Suppressor macrophage treated with lipopolysaccharide for 1 hour (primary cell): ENCODE results near the gene CSH1.
"Not testable (repeated sequence)": the region's sequence is repeated elsewhere in the genome, so short reads cannot be mapped to it uniquely, and the experiment has no call there.

ENCODE experiments used
- DNase-seq, 3 donors: peaks; one replicate each; pipeline ENCODE4 v3.0.0-alpha.2; 2020 to 2022

CSH1 gene

DNA sequence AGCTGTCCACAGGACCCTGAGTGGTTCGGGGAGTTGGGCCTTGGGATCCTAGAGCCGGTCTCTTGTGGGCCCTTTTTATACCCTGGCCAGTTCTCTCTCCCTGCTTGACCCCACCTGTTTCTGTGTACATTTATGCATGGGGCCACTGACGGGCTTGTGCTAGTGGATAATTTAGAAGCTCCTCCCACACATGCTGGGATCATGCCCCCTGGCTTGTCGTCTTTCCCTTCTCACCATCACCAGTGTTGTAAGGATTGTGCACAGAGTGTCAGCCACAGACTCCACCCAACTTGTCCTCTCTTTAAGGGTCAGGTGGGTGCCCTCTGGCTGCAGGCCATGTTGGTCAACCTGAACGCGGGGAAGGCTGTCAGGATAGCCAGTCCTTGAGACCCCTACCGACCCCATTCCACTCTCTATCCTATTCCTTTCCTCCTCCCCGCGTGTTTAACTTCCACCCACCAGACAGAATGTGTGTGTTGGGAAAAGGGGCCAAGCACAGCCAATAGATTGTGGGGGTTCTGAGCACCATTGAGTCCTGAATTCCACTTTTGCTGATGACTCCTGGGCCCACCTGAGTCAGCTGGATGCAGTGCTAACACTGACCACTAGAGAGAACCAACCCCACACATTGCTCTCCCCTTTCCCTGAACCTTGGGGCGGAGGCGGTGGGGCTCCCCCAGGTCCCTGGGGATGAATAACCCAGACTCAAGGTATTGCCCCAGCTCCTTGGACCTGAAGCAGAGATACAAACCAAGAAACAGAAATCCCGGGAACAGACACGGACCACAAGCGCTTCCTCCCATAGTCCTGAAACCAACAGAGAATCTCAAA lies at the start of gene CSH1:
TSS of gene CSH1 (minus strand) at position 51 of the 831 bp plus-strand sequence. CDS start 63 bp downstream, outside the sequence.
- not testable (repeated sequence) for DNase-seq

DNA sequence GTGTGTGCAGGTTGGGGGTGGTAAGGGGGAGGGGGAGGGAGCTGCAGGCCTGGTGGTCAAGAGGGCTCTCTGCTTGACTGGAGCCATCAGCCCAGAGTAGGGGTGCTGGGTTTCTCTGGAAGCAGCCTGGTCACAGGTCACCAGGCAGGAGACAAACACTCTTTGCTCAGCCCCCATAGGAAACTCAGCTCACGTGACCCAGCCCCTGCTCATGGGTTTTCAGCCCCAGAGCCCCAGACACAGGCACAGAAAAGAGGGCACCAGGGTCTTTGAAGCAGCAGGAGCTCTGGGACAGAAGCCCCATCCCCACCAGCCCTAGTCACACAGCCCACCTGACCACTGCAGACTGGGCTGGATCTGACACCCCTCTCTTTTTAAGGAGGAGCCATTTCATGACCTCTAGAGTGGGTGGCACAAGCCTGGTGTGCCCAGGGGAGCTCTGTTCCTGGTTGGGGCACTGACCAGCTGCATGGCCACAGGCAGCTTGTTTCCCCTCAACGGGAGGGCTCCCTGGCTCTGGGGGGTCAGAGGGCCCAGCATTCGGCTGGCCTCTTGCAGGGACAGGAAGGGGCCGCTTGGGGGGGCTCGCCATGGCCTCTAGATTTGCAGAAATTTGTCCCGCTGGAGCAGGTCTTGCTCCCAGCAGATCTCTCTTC lies 49.5 kb upstream of the CSH1 start:
- no peak for DNase-seq

DNA sequence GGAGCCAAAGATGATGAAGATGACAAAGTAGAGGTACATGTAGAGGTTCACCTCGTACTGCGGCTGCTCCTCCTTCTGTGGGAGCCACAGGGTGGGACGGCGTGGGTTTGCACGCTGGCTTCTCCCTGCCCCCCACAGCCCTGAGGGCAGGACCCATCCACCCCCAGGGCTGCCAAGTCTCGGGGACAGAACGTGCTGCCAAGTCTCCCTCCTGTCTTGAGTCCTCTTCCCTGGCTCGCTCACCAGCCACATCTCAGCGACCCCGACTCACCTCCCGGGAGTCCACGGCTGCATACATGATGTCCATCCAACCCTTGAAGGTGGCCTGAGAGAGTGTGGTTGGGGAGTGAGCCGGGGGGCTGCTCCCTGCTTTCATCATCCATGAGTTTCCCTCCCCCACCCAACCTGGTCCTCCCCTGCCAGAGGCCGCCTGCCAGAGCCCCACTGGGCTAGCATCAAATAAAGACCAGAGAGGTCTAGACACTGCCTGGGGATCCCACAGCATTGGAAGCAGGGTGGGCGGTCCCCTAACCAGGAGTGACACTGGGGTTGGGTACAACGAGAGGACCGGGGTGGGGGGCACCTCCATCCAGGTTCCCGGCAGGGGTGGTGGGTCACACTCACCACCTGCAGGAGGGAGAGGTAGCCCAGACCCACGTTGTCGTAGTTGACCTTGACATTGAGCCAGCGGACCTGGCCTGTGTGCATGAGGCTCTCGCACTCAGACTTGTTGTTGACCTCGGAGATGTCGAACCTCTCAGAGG lies 48.5 kb upstream of the CSH1 start:
- no peak for DNase-seq

- no peak for DNase-seq
Observed at GRCh38 chr17:63943745-63944144, 47.4 kb upstream of the CSH1 start.

DNA sequence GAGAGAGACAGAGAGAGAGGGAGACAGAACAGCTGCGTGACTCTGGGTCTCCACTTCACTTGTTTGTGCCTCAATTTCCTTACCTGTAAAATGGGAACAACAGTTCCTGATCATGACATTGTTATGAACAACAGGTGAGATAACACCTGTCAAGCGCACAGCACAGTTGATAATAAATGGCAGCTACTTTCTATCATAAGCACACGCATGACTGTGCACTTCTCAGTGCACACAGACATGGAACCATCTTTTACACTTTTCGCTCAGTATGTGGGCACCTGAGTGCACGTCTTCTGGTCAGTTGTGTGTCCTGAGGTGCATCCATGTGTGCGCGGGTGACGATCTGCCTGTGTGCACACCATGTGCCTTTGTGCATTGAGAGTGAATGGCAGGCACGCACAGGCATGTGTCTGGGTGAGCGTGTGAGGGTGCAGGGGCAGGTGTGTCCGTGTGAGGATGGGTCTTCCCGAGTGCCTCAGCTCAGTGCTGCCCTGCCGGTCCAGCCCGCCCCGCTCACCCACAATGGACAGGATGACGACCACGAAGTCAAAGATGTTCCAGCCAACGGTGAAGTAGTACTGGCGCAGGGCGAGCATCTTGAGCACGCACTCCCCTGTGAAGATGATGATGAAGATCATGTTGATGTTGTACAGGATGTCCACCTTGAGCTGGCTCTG lies 46.1 kb upstream of the CSH1 start:
- DNase-seq, result no peak

DNA sequence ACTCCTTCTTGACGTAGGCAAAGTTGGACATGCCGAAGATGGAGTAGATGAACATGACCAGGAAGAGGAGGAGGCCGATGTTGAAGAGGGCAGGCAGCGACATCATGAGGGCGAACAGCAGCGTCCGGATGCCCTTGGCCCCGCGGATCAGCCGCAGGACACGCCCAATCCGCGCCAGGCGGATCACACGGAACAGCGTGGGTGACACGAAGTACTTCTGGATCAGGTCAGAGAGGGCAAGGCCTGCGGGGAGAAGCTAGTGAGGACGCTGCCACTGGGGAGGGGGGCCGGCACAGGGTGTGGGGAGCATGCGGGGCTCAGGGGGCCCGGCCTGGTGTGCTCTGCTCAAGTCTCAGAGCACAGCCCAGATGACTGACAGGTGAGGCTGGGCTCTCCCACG lies 45.4 kb upstream of the CSH1 start:
- DNase-seq, result no peak

DNA sequence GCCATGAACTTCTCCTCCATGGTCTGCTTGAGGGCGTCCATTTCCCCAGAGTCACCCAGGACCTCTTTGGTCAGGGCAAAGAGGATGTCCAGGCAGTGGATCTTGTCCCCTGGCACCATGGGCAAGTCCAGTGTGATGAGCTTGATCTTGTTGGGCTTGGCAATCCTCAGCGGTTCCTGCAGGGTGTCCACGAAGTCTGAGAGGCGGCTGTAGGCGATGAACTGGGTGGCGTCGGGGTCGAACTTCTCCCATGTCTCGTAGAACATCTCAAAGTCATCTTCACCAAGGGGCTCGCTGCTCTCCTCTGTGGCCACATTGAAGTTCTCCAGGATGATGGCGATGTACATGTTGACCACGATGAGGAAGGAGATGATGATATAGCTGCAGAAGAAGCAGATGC lies 44.8 kb upstream of the CSH1 start:
- no peak for DNase-seq

- no peak for DNase-seq
Observed at GRCh38 chr17:63940584-63940983, 44.2 kb upstream of the CSH1 start.

DNA sequence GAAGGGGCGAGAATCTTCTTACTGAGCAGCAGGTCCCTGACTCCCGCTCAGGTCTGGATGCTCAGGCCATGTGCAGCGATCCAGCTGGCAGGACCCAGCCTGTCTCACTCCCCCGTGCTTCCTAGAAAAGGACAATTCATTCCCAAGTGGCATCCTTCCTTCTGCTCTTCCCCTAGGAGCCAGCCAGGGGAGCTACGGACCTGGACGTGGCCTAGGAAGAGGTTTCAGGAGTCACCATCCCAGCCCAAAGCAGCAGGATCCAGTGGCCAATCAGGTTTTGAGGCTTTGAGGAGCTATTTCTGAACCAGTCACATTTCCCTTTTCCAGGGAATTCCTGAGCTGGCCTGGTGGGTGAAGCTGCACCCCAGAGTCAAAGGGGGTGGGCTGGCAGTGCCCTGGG lies 43.5 kb upstream of the CSH1 start:
- no peak for DNase-seq

- no peak for DNase-seq
Observed at GRCh38 chr17:63939401-63939800, 43.0 kb upstream of the CSH1 start.

- DNase-seq, result no peak
Observed at GRCh38 chr17:63937920-63938319, 41.5 kb upstream of the CSH1 start.

GRCh38 chr17:63937319-63937718 lies 40.9 kb upstream of the CSH1 start:
- DNase-seq, result no peak

DNA sequence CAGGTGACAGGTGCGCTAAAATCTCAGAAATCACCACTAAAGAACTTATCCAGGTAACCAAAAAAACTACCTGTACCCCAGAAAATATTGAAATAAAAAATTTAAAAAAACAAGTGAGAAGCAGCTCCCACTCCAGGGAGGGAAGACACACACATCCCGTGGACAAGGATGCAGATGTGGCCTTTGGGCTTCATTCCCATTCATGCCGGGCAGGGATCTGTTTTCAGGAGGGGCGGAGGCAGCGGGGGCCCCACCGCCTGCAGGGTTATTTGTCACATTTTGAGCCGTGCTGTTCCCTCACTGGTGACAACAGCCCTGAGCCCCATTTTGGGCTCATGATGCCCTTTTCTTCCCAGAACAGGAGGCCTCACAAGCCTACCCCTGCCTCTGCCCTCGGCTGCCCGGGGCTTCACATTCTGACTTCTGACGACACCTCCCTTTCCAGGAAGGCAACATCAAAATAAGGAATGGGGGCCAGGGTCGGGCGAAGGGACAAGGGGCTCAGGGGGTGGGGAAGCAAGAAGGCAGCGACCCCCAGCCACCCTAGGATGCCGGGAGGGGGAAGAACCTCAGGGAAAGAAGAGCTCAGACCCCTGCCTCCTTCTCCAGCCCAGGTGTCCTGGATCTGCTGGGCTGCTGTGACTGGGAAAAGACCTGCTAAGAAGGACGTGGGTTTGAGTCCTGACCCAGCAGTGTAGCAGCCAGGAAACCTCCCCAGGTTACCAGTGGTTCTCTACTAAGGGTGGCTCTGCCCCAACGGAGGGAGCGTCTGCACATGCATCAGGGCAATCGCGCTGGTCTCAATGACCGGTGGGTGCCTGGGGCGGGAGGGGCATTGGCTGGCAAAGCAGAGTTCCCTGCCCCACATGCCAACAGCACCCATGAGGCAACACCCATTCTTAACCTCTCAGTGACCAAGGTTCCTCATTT lies 38.1 kb upstream of the CSH1 start:
- peak in 1 of 3 donors; percentile 38 for DNase-seq

DNA sequence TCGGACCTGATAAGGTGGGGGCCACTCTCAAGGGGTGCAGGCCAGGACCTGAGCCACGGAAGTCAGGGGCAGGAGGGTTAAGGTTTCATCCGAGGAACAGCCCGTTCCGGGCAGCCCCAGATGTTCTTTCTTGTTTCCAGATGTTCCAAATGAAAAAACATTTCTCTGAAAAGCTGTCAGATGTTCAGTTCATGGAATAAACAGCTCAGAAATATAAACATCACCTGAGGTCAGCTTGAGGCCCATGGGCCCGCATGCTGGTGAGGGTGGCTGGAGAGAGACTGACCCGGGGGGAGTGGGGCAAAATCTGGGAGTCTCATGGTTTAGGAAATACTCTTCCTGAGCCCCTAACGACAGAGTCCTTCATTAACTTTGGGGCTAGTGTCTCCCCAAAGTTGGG lies 37.2 kb upstream of the CSH1 start:
- DNase-seq, result no peak

GRCh38 chr17:63932721-63933120 lies 36.3 kb upstream of the CSH1 start:
- no peak for DNase-seq

DNA sequence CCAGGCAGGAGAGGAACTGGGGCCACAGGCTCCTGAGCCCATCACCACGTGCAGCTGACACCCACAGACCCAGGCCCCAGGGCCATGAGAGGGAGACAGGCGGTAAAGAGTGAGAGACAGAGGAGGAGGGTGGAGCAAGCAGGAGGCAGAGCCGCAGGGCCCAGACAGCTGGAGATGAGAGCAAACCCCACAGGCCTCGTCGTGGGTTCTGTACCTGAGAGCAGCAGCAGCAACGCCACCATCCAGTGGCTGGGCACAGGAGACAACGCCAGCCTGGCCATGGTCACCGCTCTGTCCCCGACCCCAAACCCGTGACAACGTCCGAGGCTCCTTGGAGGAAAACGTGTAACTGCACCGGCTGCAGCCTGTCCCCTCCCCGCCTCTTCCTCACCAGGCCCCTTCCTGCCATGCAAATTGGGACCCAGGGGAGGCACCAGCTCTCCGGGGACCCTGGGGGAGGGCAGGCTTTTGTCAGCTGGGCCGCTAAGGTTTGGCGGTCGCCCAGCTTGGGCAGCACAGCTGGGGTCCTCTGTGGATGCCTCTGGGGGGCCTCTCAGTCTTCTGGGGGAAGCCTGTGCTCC lies 35.7 kb upstream of the CSH1 start, which contains the start of gene CD79B:
TSS of gene CD79B (minus strand) at position 351 of the 581 bp plus-strand sequence. CDS start at position 281, 70 bp downstream.
- peak in 2 of 3 donors; percentile 14 to 27 for DNase-seq

- DNase-seq, result peak; percentile 65 to 81 (median 70)
Observed at GRCh38 chr17:63930951-63931575, 34.7 kb upstream of the CSH1 start.

DNA sequence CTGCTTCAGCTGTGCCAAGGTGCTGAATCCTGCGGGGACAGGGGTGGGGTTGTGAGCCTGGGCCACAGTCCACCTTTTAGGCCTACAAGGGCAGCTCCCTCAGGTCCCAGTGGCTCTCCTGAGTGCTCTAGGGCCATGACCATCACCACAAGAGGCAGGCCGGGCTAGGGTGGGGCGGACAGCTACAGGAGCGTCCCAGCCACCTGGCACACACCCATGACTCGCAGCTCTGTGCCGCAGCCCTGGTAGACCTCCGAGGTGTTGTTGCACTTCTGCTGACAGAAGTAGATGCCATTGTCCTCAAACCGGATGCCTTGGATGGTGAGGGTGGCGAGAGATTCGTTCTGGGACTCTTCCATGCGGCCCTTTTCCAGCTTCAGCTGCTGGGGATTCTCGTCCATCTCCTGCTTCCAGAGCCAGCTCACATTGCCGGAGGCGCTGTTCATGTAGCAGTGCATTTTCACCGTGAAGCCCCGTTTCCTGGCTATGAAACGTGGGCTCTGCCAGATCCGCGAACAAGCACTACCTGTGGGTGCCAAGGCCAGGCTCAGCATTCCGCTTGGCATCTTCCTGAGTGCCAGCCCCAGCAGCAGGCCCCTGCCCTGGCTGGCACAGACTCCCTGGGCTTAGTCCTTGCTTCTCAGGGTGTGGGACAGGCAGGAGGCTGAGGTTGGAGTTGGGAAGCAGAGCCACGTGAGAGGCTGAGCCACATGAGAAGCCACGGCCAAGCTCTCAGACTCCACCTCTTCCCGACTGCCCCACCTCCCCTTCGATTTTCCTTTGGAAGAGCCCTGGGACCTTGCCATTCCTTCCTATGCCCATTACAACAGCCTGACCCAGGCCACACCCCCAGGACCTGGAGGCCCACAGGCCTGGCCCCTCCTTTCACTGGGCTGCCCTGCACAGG lies 33.7 kb upstream of the CSH1 start:
- no peak for DNase-seq

DNA sequence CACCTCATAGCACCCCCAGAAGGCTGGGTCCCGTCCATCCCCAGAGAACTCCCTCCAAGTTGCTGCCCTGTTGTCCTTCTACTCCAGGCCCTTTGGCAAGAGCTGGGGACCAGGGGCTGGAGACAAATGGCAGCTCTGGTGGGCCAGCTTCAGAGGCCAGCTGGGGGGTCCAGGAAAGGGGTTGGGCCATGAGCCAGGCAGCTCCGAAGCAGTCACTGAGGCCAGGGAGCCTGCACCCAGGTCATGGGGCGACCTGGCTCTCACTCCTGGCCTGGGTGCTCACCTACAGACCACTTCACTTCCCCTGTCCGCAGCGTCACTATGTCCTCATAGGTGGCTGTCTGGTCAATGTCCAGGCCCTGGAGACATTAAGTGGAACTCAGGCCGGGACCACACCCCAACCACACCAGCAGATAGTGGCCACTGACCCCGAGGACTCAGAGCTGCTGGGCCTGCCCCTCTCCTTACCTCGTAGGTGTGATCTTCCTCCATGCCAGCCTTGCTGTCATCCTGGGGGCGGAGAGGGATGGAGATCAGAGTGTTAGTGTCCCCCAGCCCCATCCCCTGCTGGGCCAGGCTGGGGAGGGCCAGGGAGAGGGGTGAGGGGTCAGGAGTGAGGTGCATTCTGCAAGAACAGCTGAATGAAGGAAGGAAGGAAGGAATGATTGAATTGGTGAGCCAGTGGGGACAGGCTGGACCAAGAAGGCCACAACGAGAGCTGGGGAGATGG lies 32.8 kb upstream of the CSH1 start:
- no peak for DNase-seq
